ENCODE measurements around the gene ZNF580.

DNA sequence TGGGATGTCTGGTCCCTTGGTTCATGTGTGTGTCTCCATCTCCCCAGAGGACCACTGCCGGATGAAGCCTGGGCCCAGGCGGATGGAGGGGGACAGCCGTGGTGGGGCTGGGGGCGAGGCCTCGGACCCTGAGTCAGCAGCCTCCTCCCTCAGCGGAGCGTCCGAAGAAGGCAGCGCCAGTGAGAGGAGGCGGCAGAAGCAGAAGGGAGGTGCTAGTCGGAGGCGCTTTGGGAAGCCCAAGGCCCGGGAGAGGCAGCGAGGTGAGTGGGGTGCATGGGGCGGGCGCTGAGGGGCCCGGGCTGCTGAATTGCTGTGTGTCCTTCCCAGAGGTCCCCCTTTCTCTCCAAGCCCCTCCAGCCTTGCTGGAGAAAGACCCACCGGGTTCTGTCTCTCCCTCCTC is 10.4 kb downstream of the ZNF580 start:
- no peak for TF ChIP-seq CTCF (conservative IDR thresholded peaks at IDR 0.05; ENCODE audit: low read depth, low read length)
- no peak for TF ChIP-seq EZH2 (IDR thresholded peaks at IDR 0.05; ENCODE audit: low read length, unreplicated experiment)
- TF ChIP-seq EZH2phosphoT487 (IDR thresholded peaks at IDR 0.05; ENCODE audit: borderline replicate concordance, low read length): no peak
